Omental fat pad (tissue), 4 donors: ENCODE results near the gene TLR5. TPM values are rescaled to one million over a fixed set of nuclear protein-coding genes. Genes with fewer than 3 reads are reported as not detected.

Experiments
- ATAC-seq: fragments of 150-250 bp; one replicate; pipeline ENCODE4 v1.9.1; 2016; ENCODE audit warnings: mild to moderate bottlenecking, moderate library complexity; ENCODE audit not compliant: low FRiP score
- DNase-seq: peaks from one replicate; pipeline ENCODE4 v3.0.0-alpha.2; 2019; ENCODE audit warnings: low spot score
- CTCF ChIP-seq, 3 donors: fragments of 450-650 bp; IDR thresholded peaks; one replicate each; pipeline ENCODE4 v1.5.1; 2016 to 2017; ENCODE audit warnings: antibody characterized with exemption in 3 of 3, mild to moderate bottlenecking in 3 of 3, moderate library complexity in 2 of 3
- total RNA-seq, 4 donors: library from RNA; depleted of rRNA; stranded (reverse); fragments of >200 nt; gene quantifications; one replicate each; pipeline ENCODE4 v1.1.0, GENCODE V29; 2016

TLR5 gene
- total RNA-seq, 4 donors from 2014 or later, result 7.0 to 12.6 (median 10.0) TPM

GRCh38 chr1:223110952-223111351 is 32.1 kb downstream of the TLR5 start:
- ATAC-seq, result no peak
- DNase-seq, result no peak
- TF ChIP-seq CTCF (IDR thresholded peaks at IDR 0.05), result no peak

- TF ChIP-seq CTCF (IDR thresholded peaks at IDR 0.05), result no peak
- DNase-seq (no peak), ATAC-seq (no peak)
These were observed 33.4 kb downstream of the TLR5 start for GRCh38 chr1:223109581-223110026.

- ATAC-seq (no peak), DNase-seq (no peak)
- TF ChIP-seq CTCF (IDR thresholded peaks at IDR 0.05), result no peak
These were observed 36.2 kb downstream of the TLR5 start for GRCh38 chr1:223106856-223107255.

- ATAC-seq, result no peak
These were observed 37.5 kb downstream of the TLR5 start for GRCh38 chr1:223105568-223105967.

GRCh38 chr1:223102797-223103533 is 40.1 kb downstream of the TLR5 start:
- no peak for TF ChIP-seq CTCF (IDR thresholded peaks at IDR 0.05)
- DNase-seq (no peak), ATAC-seq (no peak)

More at GRCh38 chr1:223105568-223105967, 37.5 kb downstream of the TLR5 start:
- DNase-seq, result no peak
- no peak for TF ChIP-seq CTCF (IDR thresholded peaks at IDR 0.05)

- TF ChIP-seq CTCF (IDR thresholded peaks at IDR 0.05), result no peak
These were observed 45.3 kb downstream of the TLR5 start for GRCh38 chr1:223097713-223098112.

GRCh38 chr1:223095870-223096269 is 47.2 kb downstream of the TLR5 start:
- no peak for TF ChIP-seq CTCF (IDR thresholded peaks at IDR 0.05)
- no peak for ATAC-seq
- no peak for DNase-seq

More at GRCh38 chr1:223097713-223098112, 45.3 kb downstream of the TLR5 start:
- ATAC-seq (no peak), DNase-seq (no peak)
